Ovary (tissue), 3 donors: ENCODE data around the gene SERINC4.

Source experiments
- EP300 ChIP-seq: sonication (generic); formaldehyde crosslinking; IDR thresholded peaks from one replicate; pipeline ENCODE4 v1.6.1; 2017; ENCODE audit warnings: antibody characterized with exemption
- POLR2A ChIP-seq: fragments of 450-650 bp; IDR thresholded peaks from one replicate; pipeline ENCODE4 v1.6.1; 2017; ENCODE audit warnings: antibody characterized with exemption, mild to moderate bottlenecking, moderate library complexity
- TF ChIP-seq, protein P1 (sequence below), 3 donors: fragments of 450-650 bp in 2 of 3; fragments of 200-600 bp in 1 of 3; IDR thresholded peaks; one replicate each; pipeline versions ENCODE4 v1.5.1 to v1.8.0; 2016 to 2022; ENCODE audit warnings: antibody characterized with exemption in 3 of 3, mild to moderate bottlenecking in 1 of 3
- donor health status: DM: no; HTN: no; CAD: no.

DNA sequence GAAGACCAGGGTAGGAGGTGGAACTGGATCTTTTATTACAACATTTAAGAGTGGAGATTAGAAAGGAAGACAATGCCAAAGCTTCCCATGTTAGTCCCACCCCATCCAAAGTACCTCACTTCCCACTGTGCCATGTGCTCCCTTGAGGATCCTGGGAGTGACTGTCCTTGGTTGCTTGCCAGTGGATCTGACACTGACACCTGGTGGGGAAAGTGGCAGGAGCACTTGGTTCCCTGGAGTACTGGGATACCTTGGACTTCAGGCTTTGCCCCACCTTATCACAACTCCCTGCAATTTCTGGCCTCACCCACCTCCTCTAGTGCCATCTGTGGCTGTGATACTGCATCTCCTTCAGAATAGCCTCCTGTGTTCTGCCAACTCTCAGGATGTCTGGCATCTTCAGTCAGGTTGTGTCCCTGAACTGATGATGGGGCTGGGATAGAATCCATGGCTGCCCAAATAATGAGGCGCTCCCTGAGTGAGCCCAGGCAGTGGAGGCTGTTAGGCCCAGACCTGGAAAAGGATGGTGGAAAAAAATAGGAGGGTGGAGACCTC, 24.5 kb downstream of the SERINC4 start:
- TF ChIP-seq POLR2A: no peak
- TF ChIP-seq, protein P1, sequence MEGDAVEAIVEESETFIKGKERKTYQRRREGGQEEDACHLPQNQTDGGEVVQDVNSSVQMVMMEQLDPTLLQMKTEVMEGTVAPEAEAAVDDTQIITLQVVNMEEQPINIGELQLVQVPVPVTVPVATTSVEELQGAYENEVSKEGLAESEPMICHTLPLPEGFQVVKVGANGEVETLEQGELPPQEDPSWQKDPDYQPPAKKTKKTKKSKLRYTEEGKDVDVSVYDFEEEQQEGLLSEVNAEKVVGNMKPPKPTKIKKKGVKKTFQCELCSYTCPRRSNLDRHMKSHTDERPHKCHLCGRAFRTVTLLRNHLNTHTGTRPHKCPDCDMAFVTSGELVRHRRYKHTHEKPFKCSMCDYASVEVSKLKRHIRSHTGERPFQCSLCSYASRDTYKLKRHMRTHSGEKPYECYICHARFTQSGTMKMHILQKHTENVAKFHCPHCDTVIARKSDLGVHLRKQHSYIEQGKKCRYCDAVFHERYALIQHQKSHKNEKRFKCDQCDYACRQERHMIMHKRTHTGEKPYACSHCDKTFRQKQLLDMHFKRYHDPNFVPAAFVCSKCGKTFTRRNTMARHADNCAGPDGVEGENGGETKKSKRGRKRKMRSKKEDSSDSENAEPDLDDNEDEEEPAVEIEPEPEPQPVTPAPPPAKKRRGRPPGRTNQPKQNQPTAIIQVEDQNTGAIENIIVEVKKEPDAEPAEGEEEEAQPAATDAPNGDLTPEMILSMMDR (IDR thresholded peaks at IDR 0.05): no peak
- TF ChIP-seq EP300: no peak
